K562 (cell line): ENCODE data around the gene DLL4. TPM values are rescaled to one million over a fixed set of nuclear protein-coding genes. Genes with fewer than 3 reads are reported as not detected.

Experiments used
- CREB3 ChIP-seq: fragments of 450-650 bp; conservative IDR thresholded peaks from 2 replicates; pipeline ENCODE4 v1.6.1; 2016; ENCODE audit warnings: missing genetic modification characterization, low read depth, mild to moderate bottlenecking, missing compliant biosample characterization, moderate library complexity
- DMBX1 ChIP-seq: fragments of 250-450 bp; sonication (Bioruptor Pico); IDR thresholded peaks from 2 replicates; pipeline ENCODE4 v1.8.0; 2022; ENCODE audit warnings: inconsistent platforms, mild to moderate bottlenecking, moderate library complexity, borderline replicate concordance
- EP300 ChIP-seq: IDR thresholded peaks from 2 replicates; pipeline ENCODE4 v1.6.1; 2012; ENCODE audit warnings: low read length, improper control_type of control experiment
- ERF ChIP-seq: fragments of 450-650 bp; formaldehyde crosslinking; IDR thresholded peaks from 2 replicates; pipeline ENCODE4 v1.4.0; 2020; ENCODE audit warnings: mild to moderate bottlenecking, mixed read lengths
- HDAC3 ChIP-seq: fragments of 450-650 bp; IDR thresholded peaks from 2 replicates; pipeline ENCODE4 v1.6.1; 2018; ENCODE audit warnings: borderline replicate concordance, mild to moderate bottlenecking, moderate library complexity; ENCODE audit not compliant: partially characterized antibody
- HMG20A ChIP-seq: fragments of 450-650 bp; formaldehyde crosslinking; conservative IDR thresholded peaks from 2 replicates; pipeline ENCODE4 v1.4.0; 2020; ENCODE audit warnings: mild to moderate bottlenecking, mixed read lengths
- ILF3 ChIP-seq: fragments of 450-650 bp; IDR thresholded peaks from 2 replicates; pipeline ENCODE4 v1.6.1; 2018; ENCODE audit warnings: antibody characterized with exemption, mild to moderate bottlenecking, moderate library complexity, borderline replicate concordance
- NELFE ChIP-seq: IDR thresholded peaks from 2 replicates; pipeline ENCODE4 v1.6.1; 2011; ENCODE audit warnings: mild to moderate bottlenecking; ENCODE audit not compliant: insufficient read depth, insufficient read length
- NFIC ChIP-seq: fragments of 450-650 bp; IDR thresholded peaks from 2 replicates; pipeline ENCODE4 v1.6.1; 2017; ENCODE audit warnings: mild to moderate bottlenecking, inconsistent platforms
- NRF1 ChIP-seq, 2 experiments: fragments of 450-650 bp; IDR thresholded peaks in 1 of 2; conservative IDR thresholded peaks in 1 of 2; 2 replicates each; pipeline ENCODE4 v1.6.1; 2014; ENCODE audit warnings: mild to moderate bottlenecking in 2 of 2
- PHB ChIP-seq: fragments of 250-450 bp; sonication (Bioruptor Pico); IDR thresholded peaks from 2 replicates; pipeline ENCODE4 v1.5.0; 2021
- POLR3A ChIP-seq: IDR thresholded peaks from 2 replicates; pipeline ENCODE4 v1.6.1; 2011; ENCODE audit warnings: borderline replicate concordance, mild to moderate bottlenecking, moderate library complexity; ENCODE audit not compliant: insufficient read length, insufficient read depth; ENCODE audit errors: extremely low read depth
- RCOR1 ChIP-seq, 2 experiments: IDR thresholded peaks; 2 replicates each; pipeline ENCODE4 v1.6.1; 2012; ENCODE audit warnings: low read depth in 2 of 2, low read length in 2 of 2, borderline replicate concordance in 1 of 2, improper control_type of control experiment in 1 of 2
- SRSF9 ChIP-seq: fragments of 200-400 bp; formaldehyde crosslinking; IDR thresholded peaks from 2 replicates; pipeline ENCODE4 v1.6.1; 2017; ENCODE audit warnings: low read depth, low read length, borderline replicate concordance
- ZBTB40 ChIP-seq, 2 experiments: fragments of 450-650 bp in 1 of 2; sonication (generic) in 1 of 2; formaldehyde crosslinking in 1 of 2; IDR thresholded peaks; 2 replicates each; pipeline versions ENCODE4 v1.7.1 to v1.9.0; 2016 to 2022; ENCODE audit warnings: inconsistent platforms in 1 of 2, mild to moderate bottlenecking in 1 of 2, missing genetic modification reagents in 1 of 2
- ZNF444 ChIP-seq: fragments of 250-450 bp; sonication (Bioruptor Pico); IDR thresholded peaks from 2 replicates; pipeline ENCODE4 v1.4.0; 2020; ENCODE audit warnings: mild to moderate bottlenecking, moderate library complexity
- polyA plus RNA-seq, 8 experiments: library from polyadenylated mRNA; depleted of rRNA in 4 of 8; stranded (reverse) in 5 of 8; unstranded in 3 of 8; fragments of >200 nt; fragmentation: Nextera tagmentation in 2 of 8; fragmentation: Illumina TruSeq in 1 of 8; extraction: Ambion mirVana in 2 of 8; extraction: Trizol in 1 of 8; gene quantifications; 2 replicates each; pipeline versions ENCODE4 v1.2.1 to v1.2.3, GENCODE V29; 2011 to 2014; ENCODE audit warnings: inconsistent platforms in 1 of 8, missing spikeins in 1 of 8
- total RNA-seq, 7 experiments: library from RNA; depleted of rRNA in 6 of 7; stranded (reverse); fragments of >200 nt in 6 of 7; fragmentation: Illumina TruSeq in 2 of 7; extraction: Trizol in 2 of 7; gene quantifications; 2 replicates each; pipeline versions ENCODE4 v1.2.1 to v1.2.3, GENCODE V29; 2011 to 2021; ENCODE audit warnings: low replicate concordance in 1 of 7

DLL4 gene
- total and polyA plus RNA-seq, 9 of the 15 experiments (the other 6 are each of a cell fraction or from before 2014, with no cell fraction given), result 0.04 to 1.1 (median 0.41) TPM; not detected in 1

- TF ChIP-seq POLR3A, result no peak
- no peak for TF ChIP-seq ZNF444
- TF ChIP-seq HMG20A, result no peak
- no peak for TF ChIP-seq ERF (CRISPR knock-in tag)
- TF ChIP-seq SRSF9, result no peak
- TF ChIP-seq NELFE, result no peak
- TF ChIP-seq RCOR1 (IDR thresholded peaks at IDR 0.05; ENCODE audit: borderline replicate concordance in 1 of 2, low read depth in 2 of 2, low read length in 2 of 2), result peak in 1 of 2 experiments; percentile 37; a peak in 1 of 4 replicates
- no peak for TF ChIP-seq ZBTB40 (IDR thresholded peaks at IDR 0.05)
- TF ChIP-seq ZBTB40 (CRISPR knock-in tag; IDR thresholded peaks at IDR 0.05), result no peak
- peak; percentile 32 to 41 for TF ChIP-seq NRF1 (conservative IDR thresholded peaks at IDR 0.05 in 1 of 2, IDR thresholded peaks at IDR 0.05 in 1 of 2)
- TF ChIP-seq DMBX1 (CRISPR knock-in tag), result no peak
- no peak for TF ChIP-seq PHB
- TF ChIP-seq ILF3, result no peak
- no peak for TF ChIP-seq HDAC3
- TF ChIP-seq NFIC, result no peak
- TF ChIP-seq EP300, result no peak
- no peak for TF ChIP-seq CREB3 (tag)
Observed at GRCh38 chr15:40906091-40906990, 22.8 kb upstream of the DLL4 start (continued).
